Measurements from ENCODE around the gene TBC1D1.

DNA sequence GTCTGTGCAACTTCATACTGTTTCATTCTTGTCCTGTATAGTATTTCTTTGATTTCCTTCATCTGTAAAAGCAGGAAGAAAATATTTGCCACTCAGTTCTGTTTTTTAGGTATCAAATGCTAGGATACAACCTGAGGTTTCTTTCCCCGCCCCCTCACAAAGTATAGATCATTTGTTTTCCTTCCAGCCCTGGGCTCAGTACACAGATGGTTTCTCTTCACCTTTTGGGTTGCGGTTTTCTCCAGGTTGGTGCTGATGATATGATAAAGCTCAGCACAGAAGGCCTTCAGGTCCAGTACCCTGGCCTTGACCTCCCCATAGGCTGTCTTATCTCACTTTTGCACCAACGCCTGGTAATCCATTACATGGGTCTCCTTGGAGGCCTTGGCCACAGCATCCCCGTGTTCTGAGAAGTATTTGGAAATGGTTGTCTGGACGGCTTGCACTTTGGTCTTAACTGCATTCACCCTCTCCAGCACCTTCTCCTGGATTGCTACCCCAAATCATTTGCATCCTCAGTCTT is 104.5 kb downstream of the TBC1D1 start:
- no peak for TF ChIP-seq POLR2A (IDR thresholded peaks at IDR 0.05; ENCODE audit: control extremely low read depth in 1 of 2, low read depth in 2 of 2, low read length in 2 of 2)
- TF ChIP-seq TEAD4 (IDR thresholded peaks at IDR 0.05; ENCODE audit: low read depth, low read length): no peak
